Transverse colon (tissue), 4 donors: Measurements from ENCODE around the gene DNAL1. TPM values are rescaled to one million over a fixed set of nuclear protein-coding genes. Genes with fewer than 3 reads are reported as not detected.
A peak's percentile ranks its signal among the peaks of the same experiment; 100 is the strongest.
"Not testable (repeated sequence)": the region's sequence is repeated elsewhere in the genome, so short reads cannot be mapped to it uniquely, and the experiment has no call there.

Experiments
- DNase-seq: peaks from one replicate; pipeline ENCODE4 v3.0.0-alpha.2; 2019
- H3K27ac ChIP-seq, 4 donors: fragments of 200-600 bp; sonication (generic); 2 replicates each; pipeline ENCODE4 v1.5.1; 2016 to 2018; ENCODE audit warnings: inconsistent platforms in 4 of 4
- H3K27me3 ChIP-seq: fragments of 200-600 bp; sonication (generic); 2 replicates; pipeline ENCODE4 v1.5.1; 2017; ENCODE audit warnings: inconsistent platforms
- H3K36me3 ChIP-seq, 4 donors: fragments of 200-600 bp; sonication (generic); 2 replicates each; pipeline ENCODE4 v1.5.1; 2017 to 2019; ENCODE audit warnings: inconsistent platforms in 4 of 4
- H3K4me1 ChIP-seq, 4 donors: fragments of 200-600 bp; sonication (generic); 2 replicates each; pipeline ENCODE4 v1.5.1; 2017 to 2020; ENCODE audit warnings: inconsistent platforms in 4 of 4
- H3K4me3 ChIP-seq, 4 donors: fragments of 200-600 bp; sonication (generic); 1 replicate in 1 of 4; 2 replicates in 3 of 4; pipeline versions ENCODE4 v1.5.1 to v1.6.1; 2017 to 2019; ENCODE audit warnings: inconsistent platforms in 4 of 4
- H3K9me3 ChIP-seq, 2 donors: fragments of 200-600 bp; sonication (generic); 2 replicates each; pipeline ENCODE4 v1.5.1; 2017 to 2019; ENCODE audit warnings: inconsistent platforms in 2 of 2
- EP300 ChIP-seq: sonication (generic); formaldehyde crosslinking; IDR thresholded peaks from one replicate; pipeline ENCODE4 v1.6.1; 2017; ENCODE audit warnings: antibody characterized with exemption, low read depth
- POLR2A ChIP-seq: fragments of 450-650 bp; IDR thresholded peaks from one replicate; pipeline ENCODE4 v1.6.1; 2016; ENCODE audit warnings: antibody characterized with exemption, mild to moderate bottlenecking, moderate library complexity
- POLR2AphosphoS5 ChIP-seq, 3 donors: sonication (generic); formaldehyde crosslinking; IDR thresholded peaks; one replicate each; pipeline ENCODE4 v1.6.1; 2016; ENCODE audit warnings: antibody characterized with exemption in 3 of 3
- WGBS, 2 donors: methylation state at CpG; one replicate each; pipeline ENCODE4 v1.1.5; 2018; ENCODE audit warnings: low coverage in 1 of 2; 5-methylcytosine and 5-hydroxymethylcytosine counted together
- in situ Hi-C, 4 donors: fragments of 200-750 bp; cut with MboI; loops; one replicate each; pipeline versions ENCODE4 v1.15.0 to v1.15.1; 2017; ENCODE audit warnings: low sequenced_read_pairs in 3 of 4, low pct_ligation_motif_present in 1 of 4, low pct_unique_long_range_greater_than_20kb in 1 of 4
- intact Hi-C: fragments of 100-400 bp; cut with DNase I; formaldehyde crosslinking; loops from one replicate; pipeline ENCODE4 v1.15.1; 2023; ENCODE audit warnings: low total_unique reads
- total RNA-seq, 4 donors: library from RNA; depleted of rRNA; stranded (reverse); fragments of >200 nt; gene quantifications; one replicate each; pipeline ENCODE4 v1.1.0, GENCODE V29; 2016
- TF ChIP-seq, protein P1 (sequence below), 5 experiments: fragments of 200-600 bp in 3 of 5; fragments of 450-650 bp in 2 of 5; sonication (generic) in 3 of 5; IDR thresholded peaks; 1 replicate in 2 of 5; 2 replicates in 3 of 5; pipeline ENCODE4 v1.5.1; 2016 to 2017; ENCODE audit warnings: antibody characterized with exemption in 5 of 5, inconsistent platforms in 3 of 5, mild to moderate bottlenecking in 2 of 5, moderate library complexity in 1 of 5

Gene DNAL1
- total RNA-seq, 4 donors from 2014 or later: 0.80 to 6.3 (median 2.9) TPM

DNA sequence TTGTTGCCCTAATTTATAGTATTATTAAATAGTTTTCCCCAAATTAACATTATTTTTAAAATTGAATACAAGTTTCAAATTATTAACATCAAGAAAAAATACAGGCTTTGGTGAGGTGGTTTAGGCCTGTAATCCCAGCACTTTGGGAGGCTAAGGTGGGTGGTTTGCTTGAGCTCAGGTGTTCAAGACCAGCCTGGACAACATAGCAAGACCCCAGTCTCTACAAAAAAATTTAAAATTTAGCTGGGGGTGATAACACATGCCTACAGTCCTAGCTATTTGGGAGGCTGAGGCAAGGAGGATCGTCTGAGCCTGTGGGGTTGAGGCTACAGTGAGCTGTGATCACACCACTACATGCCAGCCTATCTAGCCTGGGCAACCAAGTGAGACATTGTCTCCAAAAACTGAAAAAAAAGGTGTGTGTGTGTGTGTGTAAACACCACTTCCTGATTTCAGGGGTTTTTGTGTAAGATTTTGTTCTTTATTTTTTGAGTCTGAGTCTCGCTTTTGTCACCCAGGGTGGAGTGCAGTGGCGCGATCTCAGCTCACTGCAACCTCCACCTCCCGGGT lies 3.9 kb upstream of the DNAL1 start:
- in situ Hi-C loops (loop anchor here in 1 of 4 donors (25.0 kb wide), 1 partner anchor 129 kb away; no protein-coding TSS in a partner anchor), intact Hi-C loops (no loop called here)
- Histone ChIP-seq H3K4me3 (no peak overlapping the region), H3K4me1 (peaks cover 7 to 16% (median 10%) of the 10 kb centered on the region in 4 donors), H3K27me3 (no peaks in the 10 kb centered on the region), H3K27ac (no peak overlapping the region), H3K36me3 (no peaks in the 10 kb centered on the region), H3K9me3 (no peaks in the 10 kb centered on the region)
- no peak for DNase-seq
- no peak for TF ChIP-seq POLR2A
- TF ChIP-seq, protein P1, sequence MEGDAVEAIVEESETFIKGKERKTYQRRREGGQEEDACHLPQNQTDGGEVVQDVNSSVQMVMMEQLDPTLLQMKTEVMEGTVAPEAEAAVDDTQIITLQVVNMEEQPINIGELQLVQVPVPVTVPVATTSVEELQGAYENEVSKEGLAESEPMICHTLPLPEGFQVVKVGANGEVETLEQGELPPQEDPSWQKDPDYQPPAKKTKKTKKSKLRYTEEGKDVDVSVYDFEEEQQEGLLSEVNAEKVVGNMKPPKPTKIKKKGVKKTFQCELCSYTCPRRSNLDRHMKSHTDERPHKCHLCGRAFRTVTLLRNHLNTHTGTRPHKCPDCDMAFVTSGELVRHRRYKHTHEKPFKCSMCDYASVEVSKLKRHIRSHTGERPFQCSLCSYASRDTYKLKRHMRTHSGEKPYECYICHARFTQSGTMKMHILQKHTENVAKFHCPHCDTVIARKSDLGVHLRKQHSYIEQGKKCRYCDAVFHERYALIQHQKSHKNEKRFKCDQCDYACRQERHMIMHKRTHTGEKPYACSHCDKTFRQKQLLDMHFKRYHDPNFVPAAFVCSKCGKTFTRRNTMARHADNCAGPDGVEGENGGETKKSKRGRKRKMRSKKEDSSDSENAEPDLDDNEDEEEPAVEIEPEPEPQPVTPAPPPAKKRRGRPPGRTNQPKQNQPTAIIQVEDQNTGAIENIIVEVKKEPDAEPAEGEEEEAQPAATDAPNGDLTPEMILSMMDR (IDR thresholded peaks at IDR 0.05): no peak
- TF ChIP-seq POLR2AphosphoS5 (IDR thresholded peaks at IDR 0.05): no peak
- no peak for TF ChIP-seq EP300
- WGBS, 2 donors: 33 to 90% methylated on average over 1 to 5 of the region's 5 CpGs

DNA sequence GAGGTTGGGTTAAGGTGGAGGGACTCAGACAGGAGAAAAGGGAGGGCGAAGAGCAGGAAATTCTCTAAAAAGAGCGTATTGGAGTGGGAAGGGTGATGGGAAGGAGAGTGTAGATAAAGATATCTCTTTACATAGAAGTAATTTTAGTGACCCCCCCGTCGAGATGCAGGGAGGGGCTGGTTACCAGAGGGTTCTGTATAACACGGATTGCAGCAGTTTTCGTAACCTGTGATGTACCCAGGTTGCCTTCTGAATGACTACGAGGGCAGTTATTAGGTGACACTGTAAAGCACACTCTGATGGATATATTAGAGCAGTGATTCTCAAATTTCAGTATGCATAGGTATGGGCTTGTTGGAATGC lies 443 bp downstream of the DNAL1 start:
- no peak for DNase-seq
- H3K36me3 ChIP-seq: no peaks in the 10 kb centered on the region
- peaks cover 11 to 20% (median 13%) of the 10 kb centered on the region in 4 donors for H3K4me1 ChIP-seq
- H3K9me3 ChIP-seq: no peaks in the 10 kb centered on the region
- H3K27ac ChIP-seq: peak overlapping the region; percentile 85 to 91 (median 86)
- intact Hi-C loops: no loop called here
- H3K4me3 ChIP-seq: peak overlapping the region; percentile 53 to 87 (median 80)
- TF ChIP-seq EP300 (no peak), POLR2A (no peak), POLR2AphosphoS5 (IDR thresholded peaks at IDR 0.05) (no peak)
- TF ChIP-seq, protein P1 (IDR thresholded peaks at IDR 0.05): no peak
- H3K27me3 ChIP-seq: no peaks in the 10 kb centered on the region
- WGBS, 2 donors: 5 to 8% methylated on average over 5 to 7 of the region's 7 CpGs
- in situ Hi-C loops: loop anchor here in 1 of 4 donors (25.0 kb wide), 1 partner anchor 133 kb away; no protein-coding TSS in a partner anchor

DNA sequence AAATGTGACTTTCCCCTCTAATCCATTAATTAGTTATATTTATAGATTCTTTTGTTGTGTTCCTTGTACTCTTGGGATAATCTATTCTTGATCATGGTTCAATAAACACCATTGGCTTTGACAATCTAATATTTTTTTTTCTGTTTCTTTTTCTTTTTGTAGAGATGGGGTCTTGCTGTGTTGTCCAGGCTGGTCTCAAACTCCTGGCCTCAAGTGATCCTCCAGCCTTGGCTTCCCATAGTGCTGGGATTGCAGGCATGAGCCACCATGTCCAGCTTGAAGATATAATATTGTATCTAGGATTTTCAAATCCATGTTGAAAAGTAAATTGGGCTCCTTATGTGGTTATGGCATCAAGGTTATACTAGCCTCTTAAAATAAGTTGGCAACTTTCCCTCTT lies 6.2 kb downstream of the DNAL1 start:
- Histone ChIP-seq H3K27ac (no peak overlapping the region), H3K4me3 (no peak overlapping the region), H3K9me3 (no peaks in the 10 kb centered on the region), H3K36me3 (peaks cover 0 to 9% (median 2%) of the 10 kb centered on the region in 4 donors), H3K4me1 (peaks cover under 1 to 4% (median 2%) of the 10 kb centered on the region in 4 donors), H3K27me3 (no peaks in the 10 kb centered on the region)
- intact Hi-C loops: no loop called here
- TF ChIP-seq POLR2AphosphoS5 (IDR thresholded peaks at IDR 0.05): no peak
- TF ChIP-seq POLR2A: no peak
- TF ChIP-seq EP300: no peak
- TF ChIP-seq, protein P1 (IDR thresholded peaks at IDR 0.05): no peak
- no peak for DNase-seq
- in situ Hi-C loops: no loop called here

DNA sequence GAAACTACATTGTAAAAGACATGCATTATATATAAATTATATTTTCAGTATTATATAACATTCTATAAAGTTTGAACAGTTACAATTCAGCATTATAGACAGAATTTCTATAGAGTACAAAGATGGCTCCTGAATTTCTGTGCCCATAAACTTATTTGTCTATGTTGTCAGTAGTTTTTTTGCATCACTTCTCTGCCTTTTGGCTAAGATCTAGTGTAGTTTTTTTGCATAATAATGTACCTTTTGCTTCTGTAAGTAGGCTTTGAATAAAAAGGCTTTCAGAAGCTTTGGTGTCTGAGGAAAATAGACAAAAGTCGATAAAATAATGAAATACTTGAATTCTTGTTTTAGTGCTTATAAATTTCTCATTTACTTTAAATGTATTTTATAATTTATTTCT lies 11.1 kb downstream of the DNAL1 start:
- Histone ChIP-seq H3K4me1 (no peaks in the 10 kb centered on the region), H3K27me3 (no peaks in the 10 kb centered on the region), H3K27ac (no peak overlapping the region), H3K4me3 (no peak overlapping the region), H3K9me3 (no peaks in the 10 kb centered on the region), H3K36me3 (peaks cover 0 to 9% (median 3%) of the 10 kb centered on the region in 4 donors)
- 87 to 100% methylated on average over 1 of the region's 1 CpG for WGBS, 2 donors
- TF ChIP-seq EP300 (no peak), POLR2A (no peak), POLR2AphosphoS5 (IDR thresholded peaks at IDR 0.05) (no peak)
- in situ Hi-C loops: no loop called here
- DNase-seq: no peak
- intact Hi-C loops: no loop called here

DNA sequence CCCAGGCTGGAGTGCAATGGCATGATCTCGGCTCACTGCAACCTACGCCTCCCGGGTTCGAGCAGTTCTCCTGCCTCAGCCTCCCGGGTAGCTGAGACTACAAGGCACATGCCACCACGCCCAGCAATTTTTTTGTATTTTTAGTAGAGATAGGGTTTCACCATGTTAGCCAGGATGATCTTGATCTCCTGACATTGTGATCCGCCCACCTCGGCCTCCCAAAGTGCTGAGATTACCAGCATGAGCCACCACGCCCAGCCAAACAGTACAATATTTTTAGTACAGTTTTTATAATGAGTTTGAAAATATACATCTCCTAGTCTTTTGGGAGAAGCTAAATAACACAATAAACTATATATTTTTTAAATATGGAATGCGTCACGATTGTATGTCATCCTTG lies 14.4 kb downstream of the DNAL1 start:
- intact Hi-C loops, H3K36me3 ChIP-seq: not testable (repeated sequence)
- 91 to 95% methylated on average over 10 to 11 of the region's 11 CpGs for WGBS, 2 donors

More for the DNA sequence above, 14.4 kb downstream of the DNAL1 start:
- H3K9me3 ChIP-seq, H3K4me1 ChIP-seq, H3K4me3 ChIP-seq, H3K27me3 ChIP-seq, in situ Hi-C loops, H3K27ac ChIP-seq, DNase-seq: not testable (repeated sequence)
